Measurements from ENCODE around the gene ODC1. TPM values are rescaled to one million over a fixed set of nuclear protein-coding genes. Genes with fewer than 3 reads are reported as not detected.
"Not testable (repeated sequence)": the region's sequence is repeated elsewhere in the genome, so short reads cannot be mapped to it uniquely, and the experiment has no call there.

The ODC1 gene
- total and polyA plus RNA-seq, 8 donors: 55.0 to 243 (median 214) TPM

GRCh38 chr2:10489842-10490555 is 41.9 kb upstream of the ODC1 start:
- intact Hi-C loops (cut with DNase I): no loop called here
- peaks cover 0 to 15% of the 10 kb centered on the region in 2 donors for H3K27me3 ChIP-seq
- no peaks in the 10 kb centered on the region for H3K9me3 ChIP-seq
- H3K36me3 ChIP-seq: no peaks in the 10 kb centered on the region
- ATAC-seq (no peak), DNase-seq (no peak)
- no peak for TF ChIP-seq CTCF (IDR thresholded peaks at IDR 0.05)
- H3K4me1 ChIP-seq: no peaks in the 10 kb centered on the region
- H3K27ac ChIP-seq: no peak overlapping the region
- no peak overlapping the region for H3K4me3 ChIP-seq

DNA sequence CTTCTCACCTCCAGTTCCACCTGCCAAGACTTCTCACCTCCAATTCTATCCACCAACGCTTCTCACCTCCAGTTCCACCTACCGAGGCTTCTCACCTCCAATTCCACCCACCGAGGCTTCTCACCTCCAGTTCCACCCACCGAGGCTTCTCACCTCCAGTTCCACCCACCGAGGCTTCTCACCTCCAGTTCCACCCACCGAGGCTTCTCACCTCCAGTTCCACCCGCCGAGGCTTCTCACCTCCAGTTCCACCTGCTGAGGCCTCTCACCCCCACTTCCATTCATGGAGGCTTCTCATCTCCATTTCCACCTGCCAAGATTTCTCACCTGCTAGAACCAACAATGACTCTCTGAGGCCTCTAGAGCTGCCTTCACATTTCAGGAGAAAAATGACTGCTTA is 40.0 kb upstream of the ODC1 start:
- H3K9me3 ChIP-seq; H3K36me3 ChIP-seq; intact Hi-C loops (cut with DNase I); DNase-seq; ATAC-seq; H3K27ac ChIP-seq; H3K4me1 ChIP-seq; H3K4me3 ChIP-seq; H3K27me3 ChIP-seq: not testable (repeated sequence)

GRCh38 chr2:10487741-10488104 is 39.6 kb upstream of the ODC1 start:
- ATAC-seq; H3K27me3 ChIP-seq; H3K4me3 ChIP-seq; H3K4me1 ChIP-seq; intact Hi-C loops (cut with DNase I); H3K27ac ChIP-seq; DNase-seq; H3K36me3 ChIP-seq; H3K9me3 ChIP-seq: not testable (repeated sequence)

GRCh38 chr2:10487081-10487740 is 39.1 kb upstream of the ODC1 start:
- intact Hi-C loops (cut with DNase I): no loop called here
- no peak for TF ChIP-seq CTCF (IDR thresholded peaks at IDR 0.05)
- Histone ChIP-seq H3K36me3 (no peaks in the 10 kb centered on the region), H3K4me1 (no peaks in the 10 kb centered on the region), H3K27me3 (peaks cover 0 to 5% of the 10 kb centered on the region in 2 donors), H3K27ac (no peak overlapping the region), H3K4me3 (no peak overlapping the region), H3K9me3 (no peaks in the 10 kb centered on the region)
- ATAC-seq: peak; percentile 66
- no peak for DNase-seq

DNA sequence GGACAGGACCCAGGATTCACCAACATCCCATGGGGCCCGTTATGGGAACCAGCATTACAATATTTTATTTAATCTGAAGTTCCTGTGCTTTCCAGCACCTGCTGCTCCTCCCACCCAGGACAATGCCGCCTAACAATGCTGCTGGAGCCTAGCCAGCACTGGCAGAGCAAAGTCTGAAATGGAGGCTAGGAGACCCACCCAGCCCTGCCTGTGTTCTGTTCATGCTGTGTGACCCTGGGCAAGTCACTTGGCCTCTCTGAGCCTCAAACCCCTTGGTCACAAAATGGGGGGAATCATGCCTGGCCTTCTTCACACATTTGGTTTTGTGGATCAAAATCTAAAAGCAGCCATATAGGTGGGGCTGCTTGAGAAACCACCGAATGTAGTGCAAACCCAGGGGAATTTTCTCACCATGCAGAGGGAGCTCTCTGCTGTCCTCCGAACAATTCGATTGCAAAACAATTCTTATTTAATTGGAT is 38.5 kb upstream of the ODC1 start:
- Histone ChIP-seq H3K27me3 (peaks cover 0 to 5% of the 10 kb centered on the region in 2 donors), H3K9me3 (no peaks in the 10 kb centered on the region), H3K4me1 (no peaks in the 10 kb centered on the region), H3K4me3 (no peak overlapping the region), H3K36me3 (no peaks in the 10 kb centered on the region), H3K27ac (no peak overlapping the region)
- DNase-seq (peak in 1 of 4 donors; percentile 24), ATAC-seq (no peak)
- no peak for TF ChIP-seq CTCF (IDR thresholded peaks at IDR 0.05)
- intact Hi-C loops (cut with DNase I): no loop called here

GRCh38 chr2:10486091-10486490 is 38.0 kb upstream of the ODC1 start:
- Histone ChIP-seq H3K27me3 (peaks cover 0 to 5% of the 10 kb centered on the region in 2 donors), H3K9me3 (no peaks in the 10 kb centered on the region), H3K4me1 (no peaks in the 10 kb centered on the region), H3K4me3 (no peak overlapping the region), H3K27ac (no peak overlapping the region), H3K36me3 (no peaks in the 10 kb centered on the region)
- ATAC-seq: no peak
- TF ChIP-seq CTCF (IDR thresholded peaks at IDR 0.05): no peak
- DNase-seq: no peak
- intact Hi-C loops (cut with DNase I): no loop called here
